HuH-7.5 (cell line): Measurements from ENCODE around the gene SLC5A11.
"Not testable (repeated sequence)": the region's sequence is repeated elsewhere in the genome, so short reads cannot be mapped to it uniquely, and the experiment has no call there.

ENCODE experiments used
- DNase-seq: peaks from one replicate; pipeline ENCODE4 v3.0.0; 2011; ENCODE audit warnings: low spot score

The SLC5A11 gene

DNA sequence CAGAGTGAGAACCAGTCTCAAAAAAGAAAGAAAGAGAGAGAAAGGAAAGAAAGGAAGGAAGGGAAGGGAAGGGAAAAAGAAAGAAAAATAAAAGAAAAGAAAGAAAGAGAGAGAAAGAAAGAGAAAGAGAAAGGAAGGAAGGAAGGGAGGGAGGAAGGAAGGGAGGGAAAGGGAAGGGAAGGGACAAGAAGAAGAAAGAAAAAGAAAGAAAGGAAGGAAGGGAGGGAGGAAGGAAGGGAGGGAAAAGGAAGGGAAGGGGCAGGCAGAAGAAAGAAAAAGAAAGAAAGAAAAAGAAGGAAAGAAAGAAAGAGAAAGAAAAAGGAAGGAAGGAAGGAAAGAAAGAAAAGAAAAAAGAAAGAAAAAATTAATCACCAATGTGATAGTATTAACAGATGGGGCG lies 15.7 kb downstream of the SLC5A11 start:
- no peak for DNase-seq

GRCh38 chr16:24863582-24864437 lies 18.0 kb downstream of the SLC5A11 start:
- no peak for DNase-seq

GRCh38 chr16:24869033-24869432 lies 23.3 kb downstream of the SLC5A11 start:
- no peak for DNase-seq

GRCh38 chr16:24871891-24872290 lies 26.1 kb downstream of the SLC5A11 start:
- no peak for DNase-seq

DNA sequence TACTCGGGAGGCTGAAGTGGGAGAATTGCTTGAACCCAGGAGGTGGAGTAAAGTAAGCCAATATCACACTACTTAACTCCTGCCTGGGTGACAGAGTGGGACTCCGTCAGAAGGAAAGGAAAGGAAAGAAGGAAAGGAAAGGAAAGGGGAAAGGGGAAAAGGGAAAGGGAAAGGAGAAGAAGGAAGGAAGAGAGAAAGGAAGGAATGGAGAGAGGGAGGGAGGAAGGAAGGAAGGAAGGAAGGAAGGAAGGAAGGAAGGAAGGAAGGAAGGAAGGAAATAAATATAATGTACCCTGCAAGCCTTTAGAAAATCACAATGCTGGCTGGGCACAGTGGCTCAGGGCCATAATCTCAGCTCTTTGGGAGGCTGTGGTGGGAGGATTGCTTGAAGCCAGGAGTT lies 27.3 kb downstream of the SLC5A11 start:
- DNase-seq = no peak

DNA sequence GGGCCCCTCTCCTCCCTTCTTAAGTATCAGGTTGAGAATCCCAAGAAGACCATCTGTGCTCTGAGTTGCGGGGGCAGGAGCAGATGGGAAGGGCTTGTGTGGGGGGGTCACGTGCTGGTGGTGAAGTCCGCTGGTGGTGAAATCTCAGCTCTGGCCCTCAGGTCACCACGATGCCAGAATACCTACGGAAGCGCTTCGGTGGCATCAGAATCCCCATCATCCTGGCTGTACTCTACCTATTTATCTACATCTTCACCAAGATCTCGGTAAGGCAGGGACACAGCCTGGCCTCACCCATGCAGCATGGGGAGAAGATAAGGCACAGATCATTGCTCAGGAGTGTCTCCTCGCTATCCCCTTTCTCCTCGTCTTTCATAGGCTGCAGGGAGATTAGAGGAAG lies 29.7 kb downstream of the SLC5A11 start:
- no peak for DNase-seq

GRCh38 chr16:24876231-24876630 lies 30.5 kb downstream of the SLC5A11 start:
- DNase-seq = no peak

DNA sequence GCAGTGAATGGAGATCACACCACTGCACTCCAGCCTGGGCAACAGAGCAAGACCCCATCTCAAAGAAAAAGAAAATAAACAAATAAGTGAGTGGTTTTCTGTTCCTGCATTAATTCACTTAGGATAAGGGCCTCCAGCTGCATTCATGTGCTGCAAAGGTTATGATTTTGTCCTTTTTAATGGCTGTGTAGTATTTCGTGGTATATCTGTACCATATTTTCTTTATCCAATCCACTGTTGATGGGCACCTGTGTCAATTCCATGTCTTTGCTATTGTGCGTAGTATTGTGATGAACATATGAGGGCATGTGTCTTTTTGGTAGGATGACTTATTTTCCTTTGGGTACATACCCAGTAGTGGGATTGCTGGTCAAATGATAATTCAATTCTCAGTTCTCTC lies 33.9 kb downstream of the SLC5A11 start:
- no peak for DNase-seq

GRCh38 chr16:24883714-24884151 lies 38.0 kb downstream of the SLC5A11 start:
- DNase-seq = no peak

GRCh38 chr16:24887472-24887871 lies 41.7 kb downstream of the SLC5A11 start:
- no peak for DNase-seq

- no peak for DNase-seq
These were observed 45.0 kb downstream of the SLC5A11 start for GRCh38 chr16:24890746-24891145.

DNA sequence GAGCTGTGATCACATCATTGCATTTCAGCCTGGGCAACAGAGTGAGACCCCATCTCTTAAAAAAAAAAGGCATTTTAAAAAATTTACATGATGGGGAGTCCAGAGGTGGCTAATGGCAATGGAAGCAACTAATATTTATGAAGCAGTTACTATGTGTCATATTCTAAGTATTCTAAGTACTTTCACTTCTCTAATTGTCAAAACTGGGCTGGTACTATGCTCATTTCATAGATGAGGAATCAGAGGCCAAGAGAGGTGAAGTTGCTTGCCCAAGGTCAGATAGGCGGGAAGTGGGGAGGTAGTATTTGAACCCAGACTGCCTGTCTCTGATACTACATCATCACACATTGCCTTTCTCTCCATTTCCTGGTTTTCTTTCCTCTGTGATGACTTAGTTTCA lies 50.7 kb downstream of the SLC5A11 start:
- DNase-seq = no peak

- DNase-seq = not testable (repeated sequence)
These were observed 51.8 kb downstream of the SLC5A11 start for GRCh38 chr16:24897522-24897921.

GRCh38 chr16:24900230-24900629 lies 54.5 kb downstream of the SLC5A11 start:
- DNase-seq = no peak

DNA sequence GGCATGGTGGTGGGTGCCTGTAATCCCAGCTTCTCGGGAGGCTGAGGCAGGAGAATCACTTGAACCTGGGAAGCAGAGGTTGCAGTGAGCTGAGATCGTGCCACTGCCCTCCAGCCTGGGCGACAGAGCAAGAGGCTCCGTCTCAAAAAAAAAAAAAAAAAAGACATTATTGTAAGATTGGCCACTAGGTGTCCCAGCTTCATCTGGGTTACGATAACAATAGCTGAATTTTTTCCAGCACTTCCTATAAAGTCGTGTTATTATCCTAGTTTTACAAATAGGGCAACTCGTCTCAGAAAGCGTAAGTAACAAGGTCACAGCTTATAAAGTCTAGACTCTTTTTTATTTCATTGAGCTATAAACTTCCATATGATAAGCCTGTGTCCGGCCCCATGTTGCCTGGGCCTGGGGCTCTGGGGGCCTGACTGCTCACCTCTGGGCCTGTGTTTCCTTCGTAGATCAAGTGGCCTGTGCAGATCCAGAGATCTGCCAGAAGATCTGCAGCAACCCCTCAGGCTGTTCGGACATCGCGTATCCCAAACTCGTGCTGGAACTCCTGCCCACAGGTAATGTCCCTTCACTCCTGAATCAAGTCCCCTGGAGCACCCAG lies 60.5 kb downstream of the SLC5A11 start:
- DNase-seq = no peak

- DNase-seq = no peak
These were observed 61.1 kb downstream of the SLC5A11 start for GRCh38 chr16:24906901-24907300.

GRCh38 chr16:24908716-24909115 lies 63.0 kb downstream of the SLC5A11 start:
- DNase-seq = no peak

DNA sequence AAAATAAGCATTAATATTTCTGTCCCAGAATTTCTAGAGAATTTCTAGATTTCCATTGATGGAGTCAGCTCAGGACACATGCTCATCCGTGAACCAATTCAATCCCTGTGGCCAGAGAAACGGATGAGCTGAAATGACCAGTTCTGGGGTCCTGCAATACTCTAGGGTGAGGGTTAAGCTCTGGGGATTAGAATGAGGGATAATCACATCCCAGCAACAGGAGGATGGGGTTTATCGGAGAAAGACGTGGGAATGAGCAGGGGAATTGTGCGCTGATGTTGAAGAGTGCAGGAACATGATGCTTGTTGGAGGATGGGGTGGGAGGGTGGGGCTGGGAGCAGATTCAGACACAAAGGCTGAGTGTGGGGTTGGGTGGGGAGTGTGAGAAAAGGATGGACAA lies 64.1 kb downstream of the SLC5A11 start:
- DNase-seq = no peak

- no peak for DNase-seq
These were observed 69.3 kb downstream of the SLC5A11 start for GRCh38 chr16:24915019-24915418.

- DNase-seq = no peak
These were observed 69.8 kb downstream of the SLC5A11 start for GRCh38 chr16:24915576-24915975.

- DNase-seq = no peak
These were observed 71.5 kb downstream of the SLC5A11 start for GRCh38 chr16:24917236-24917635.

- no peak for DNase-seq
These were observed 72.1 kb downstream of the SLC5A11 start for GRCh38 chr16:24917891-24918290.

- DNase-seq = no peak
These were observed 72.9 kb downstream of the SLC5A11 start for GRCh38 chr16:24918641-24919040.

DNA sequence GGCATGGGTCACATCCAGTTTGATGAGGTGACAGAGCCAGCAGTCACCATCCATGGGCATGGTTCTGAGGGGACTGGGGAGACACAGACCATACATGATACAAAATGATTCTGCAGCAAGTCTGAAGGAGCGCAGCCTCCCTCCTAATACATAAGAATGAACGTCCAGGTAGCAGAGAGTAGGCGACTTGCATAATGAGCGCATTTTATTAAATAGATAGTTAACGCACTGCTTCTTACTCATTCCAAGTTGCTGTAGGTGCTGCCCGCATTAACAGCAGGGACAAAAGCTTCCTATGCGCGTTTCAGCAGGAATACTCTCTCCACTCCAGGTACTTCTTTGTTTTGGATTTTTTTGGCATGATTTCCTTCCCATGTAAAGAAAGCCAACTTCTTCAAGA lies 73.8 kb downstream of the SLC5A11 start:
- no peak for DNase-seq
